ENCODE measurements around the gene COL8A1. TPM values are rescaled to one million over a fixed set of nuclear protein-coding genes. Genes with fewer than 3 reads are reported as not detected.

Gene COL8A1
- total RNA-seq, 4 donors from 2014 or later: 10.1 to 14.1 (median 11.5) TPM

- TF ChIP-seq, protein P1, sequence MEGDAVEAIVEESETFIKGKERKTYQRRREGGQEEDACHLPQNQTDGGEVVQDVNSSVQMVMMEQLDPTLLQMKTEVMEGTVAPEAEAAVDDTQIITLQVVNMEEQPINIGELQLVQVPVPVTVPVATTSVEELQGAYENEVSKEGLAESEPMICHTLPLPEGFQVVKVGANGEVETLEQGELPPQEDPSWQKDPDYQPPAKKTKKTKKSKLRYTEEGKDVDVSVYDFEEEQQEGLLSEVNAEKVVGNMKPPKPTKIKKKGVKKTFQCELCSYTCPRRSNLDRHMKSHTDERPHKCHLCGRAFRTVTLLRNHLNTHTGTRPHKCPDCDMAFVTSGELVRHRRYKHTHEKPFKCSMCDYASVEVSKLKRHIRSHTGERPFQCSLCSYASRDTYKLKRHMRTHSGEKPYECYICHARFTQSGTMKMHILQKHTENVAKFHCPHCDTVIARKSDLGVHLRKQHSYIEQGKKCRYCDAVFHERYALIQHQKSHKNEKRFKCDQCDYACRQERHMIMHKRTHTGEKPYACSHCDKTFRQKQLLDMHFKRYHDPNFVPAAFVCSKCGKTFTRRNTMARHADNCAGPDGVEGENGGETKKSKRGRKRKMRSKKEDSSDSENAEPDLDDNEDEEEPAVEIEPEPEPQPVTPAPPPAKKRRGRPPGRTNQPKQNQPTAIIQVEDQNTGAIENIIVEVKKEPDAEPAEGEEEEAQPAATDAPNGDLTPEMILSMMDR (IDR thresholded peaks at IDR 0.05; ENCODE audit: low read depth): no peak
Observed at GRCh38 chr3:99716463-99716995, 78.1 kb downstream of the COL8A1 start.

GRCh38 chr3:99720985-99721632 lies 82.7 kb downstream of the COL8A1 start:
- TF ChIP-seq, protein P1 (IDR thresholded peaks at IDR 0.05; ENCODE audit: low read depth): no peak

DNA sequence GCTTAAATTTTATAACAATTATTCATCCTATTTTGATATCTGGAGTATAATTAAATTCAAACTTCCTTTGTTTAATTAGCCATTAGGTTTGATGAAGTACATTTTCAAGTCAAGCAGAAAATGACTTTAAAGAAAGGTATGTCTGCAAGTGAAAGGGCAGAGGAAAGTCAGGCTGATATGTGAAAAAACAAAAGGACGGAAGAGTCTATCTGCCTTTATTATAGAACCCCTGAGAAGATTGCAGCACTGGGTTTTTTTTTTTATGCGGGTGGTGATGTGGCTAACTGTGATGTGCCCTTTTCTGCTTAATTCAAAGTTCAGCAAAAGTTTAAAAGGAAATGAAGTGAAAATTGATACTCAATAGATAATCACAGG lies 83.2 kb downstream of the COL8A1 start:
- TF ChIP-seq, protein P1 (IDR thresholded peaks at IDR 0.05; ENCODE audit: low read depth): no peak

GRCh38 chr3:99724276-99724675 lies 85.9 kb downstream of the COL8A1 start:
- TF ChIP-seq, protein P1 (IDR thresholded peaks at IDR 0.05; ENCODE audit: low read depth): no peak

DNA sequence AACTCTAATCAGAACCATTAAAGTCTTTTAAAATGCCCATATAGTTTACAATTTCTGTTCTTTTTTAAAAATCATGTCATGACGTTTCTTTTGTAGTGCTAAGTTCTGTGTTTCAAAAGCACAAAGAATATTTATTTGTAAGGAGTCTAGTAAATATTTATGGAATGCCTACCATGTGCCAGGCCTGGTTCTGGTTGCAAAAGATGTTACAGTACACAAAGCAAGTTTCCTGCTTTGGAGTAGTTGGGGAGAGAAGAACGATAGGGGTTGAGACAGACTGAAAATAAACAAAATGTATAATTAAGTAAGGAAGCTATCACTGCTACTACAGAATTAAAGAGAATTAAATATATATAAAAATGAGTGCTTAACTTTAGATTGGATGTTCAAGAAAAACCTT lies 92.5 kb downstream of the COL8A1 start:
- TF ChIP-seq, protein P1 (IDR thresholded peaks at IDR 0.05; ENCODE audit: low read depth): no peak

- TF ChIP-seq, protein P1 (IDR thresholded peaks at IDR 0.05; ENCODE audit: low read depth): no peak
Observed at GRCh38 chr3:99731499-99731898, 93.1 kb downstream of the COL8A1 start.

DNA sequence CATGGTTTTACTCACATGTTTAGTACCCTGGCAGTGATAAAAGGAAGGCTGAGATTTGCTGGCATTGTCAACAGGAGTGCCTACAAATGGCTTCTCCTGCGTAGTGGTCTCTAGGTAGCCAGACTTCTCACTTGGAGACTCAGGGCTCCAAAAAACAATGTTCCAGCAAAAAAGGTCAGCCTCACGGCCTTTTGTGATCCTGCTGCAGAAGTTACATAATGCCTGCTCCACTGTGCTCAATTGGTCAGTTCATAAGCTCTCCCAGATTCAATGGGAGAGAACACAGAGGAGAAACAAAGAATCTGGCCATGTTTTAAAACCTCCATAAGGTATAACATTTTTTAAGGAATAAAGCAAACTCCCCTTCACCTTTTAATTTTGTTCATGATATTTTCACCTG lies 103.2 kb downstream of the COL8A1 start:
- TF ChIP-seq, protein P1 (IDR thresholded peaks at IDR 0.05; ENCODE audit: low read depth): no peak

All from subcutaneous adipose tissue (tissue), 4 donors.